ENCODE data around the gene UPK1A. TPM values are rescaled to one million over a fixed set of nuclear protein-coding genes. Genes with fewer than 3 reads are reported as not detected.

UPK1A gene
- total and polyA plus RNA-seq, 9 of the 15 experiments (the other 6 are each of a cell fraction or from before 2014, with no cell fraction given): 0.06 to 0.13 TPM; not detected in 7

DNA sequence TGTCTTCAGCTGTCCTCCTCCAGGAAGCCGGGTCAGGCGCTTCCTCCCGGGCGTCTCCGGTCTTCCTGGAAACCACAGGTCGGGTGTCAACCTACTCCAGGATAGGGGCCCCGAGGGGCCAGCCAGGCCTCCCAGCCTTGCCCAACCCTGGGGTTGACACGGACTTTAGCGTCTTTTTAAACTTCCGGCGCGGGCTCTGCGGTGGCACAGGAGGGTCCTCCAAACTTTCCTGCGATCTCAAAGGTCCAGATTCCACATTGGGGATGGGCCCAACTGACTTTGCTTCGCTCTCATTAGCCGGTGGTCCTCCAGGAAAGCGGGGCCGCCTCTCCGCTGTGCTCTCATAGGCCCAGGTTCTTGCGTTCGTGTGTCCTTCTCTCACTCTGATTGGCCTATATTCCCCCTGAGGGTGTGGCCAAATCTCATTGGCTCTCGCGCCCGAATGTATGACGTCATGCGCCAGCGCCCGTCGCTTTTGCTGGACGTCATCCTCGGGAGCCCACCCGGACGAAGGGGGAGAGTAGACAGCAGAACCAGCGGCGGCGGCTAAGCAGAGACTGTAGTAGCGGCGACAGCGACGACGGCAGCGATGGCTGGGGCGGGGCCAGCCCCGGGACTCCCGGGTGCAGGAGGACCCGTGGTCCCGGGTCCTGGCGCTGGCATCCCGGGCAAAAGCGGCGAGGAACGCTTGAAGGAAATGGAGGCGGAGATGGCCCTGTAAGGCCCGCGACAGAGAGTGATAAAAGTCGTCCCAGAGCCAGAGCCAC lies 37.6 kb upstream of the UPK1A start, which contains the start of gene RBM42 (continued):
- TF ChIP-seq, protein P1, sequence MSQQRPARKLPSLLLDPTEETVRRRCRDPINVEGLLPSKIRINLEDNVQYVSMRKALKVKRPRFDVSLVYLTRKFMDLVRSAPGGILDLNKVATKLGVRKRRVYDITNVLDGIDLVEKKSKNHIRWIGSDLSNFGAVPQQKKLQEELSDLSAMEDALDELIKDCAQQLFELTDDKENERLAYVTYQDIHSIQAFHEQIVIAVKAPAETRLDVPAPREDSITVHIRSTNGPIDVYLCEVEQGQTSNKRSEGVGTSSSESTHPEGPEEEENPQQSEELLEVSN (IDR thresholded peaks at IDR 0.05; ENCODE audit: borderline replicate concordance in 1 of 2, extremely low read depth in 1 of 2, insufficient read depth in 1 of 2, insufficient read length in 1 of 2, low read depth in 1 of 2, low read length in 1 of 2, poor library complexity in 1 of 2, severe bottlenecking in 1 of 2): peak in 1 of 2 experiments; percentile 15
- TF ChIP-seq ESRRA (IDR thresholded peaks at IDR 0.05; ENCODE audit: borderline replicate concordance, low read depth): peak; percentile 42; the same call in 1 of the 2 replicates
- TF ChIP-seq ZNF133 (CRISPR knock-in tag; IDR thresholded peaks at IDR 0.05): no peak
- peak; percentile 70 for TF ChIP-seq GABPB1 (CRISPR knock-in tag; IDR thresholded peaks at IDR 0.05)
- TF ChIP-seq SP1 (CRISPR knock-in tag; IDR thresholded peaks at IDR 0.05): peak; percentile 98
- TF ChIP-seq NR1H2 (CRISPR knock-in tag; IDR thresholded peaks at IDR 0.05): no peak
- 0 out of 2 replicates have a peak, but pooled peaks have one; percentile 54 for TF ChIP-seq RUNX1 (IDR thresholded peaks at IDR 0.05; ENCODE audit: low read depth)
- TF ChIP-seq, protein P2, sequence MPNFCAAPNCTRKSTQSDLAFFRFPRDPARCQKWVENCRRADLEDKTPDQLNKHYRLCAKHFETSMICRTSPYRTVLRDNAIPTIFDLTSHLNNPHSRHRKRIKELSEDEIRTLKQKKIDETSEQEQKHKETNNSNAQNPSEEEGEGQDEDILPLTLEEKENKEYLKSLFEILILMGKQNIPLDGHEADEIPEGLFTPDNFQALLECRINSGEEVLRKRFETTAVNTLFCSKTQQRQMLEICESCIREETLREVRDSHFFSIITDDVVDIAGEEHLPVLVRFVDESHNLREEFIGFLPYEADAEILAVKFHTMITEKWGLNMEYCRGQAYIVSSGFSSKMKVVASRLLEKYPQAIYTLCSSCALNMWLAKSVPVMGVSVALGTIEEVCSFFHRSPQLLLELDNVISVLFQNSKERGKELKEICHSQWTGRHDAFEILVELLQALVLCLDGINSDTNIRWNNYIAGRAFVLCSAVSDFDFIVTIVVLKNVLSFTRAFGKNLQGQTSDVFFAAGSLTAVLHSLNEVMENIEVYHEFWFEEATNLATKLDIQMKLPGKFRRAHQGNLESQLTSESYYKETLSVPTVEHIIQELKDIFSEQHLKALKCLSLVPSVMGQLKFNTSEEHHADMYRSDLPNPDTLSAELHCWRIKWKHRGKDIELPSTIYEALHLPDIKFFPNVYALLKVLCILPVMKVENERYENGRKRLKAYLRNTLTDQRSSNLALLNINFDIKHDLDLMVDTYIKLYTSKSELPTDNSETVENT (CRISPR knock-in tag; IDR thresholded peaks at IDR 0.05): peak; percentile 52; the same call in 1 of the 2 replicates
- peak; percentile 81 for TF ChIP-seq SUPT5H (IDR thresholded peaks at IDR 0.05)
- peak; percentile 100 for TF ChIP-seq MTA1 (IDR thresholded peaks at IDR 0.05; ENCODE audit: borderline replicate concordance)
- TF ChIP-seq, protein P3, sequence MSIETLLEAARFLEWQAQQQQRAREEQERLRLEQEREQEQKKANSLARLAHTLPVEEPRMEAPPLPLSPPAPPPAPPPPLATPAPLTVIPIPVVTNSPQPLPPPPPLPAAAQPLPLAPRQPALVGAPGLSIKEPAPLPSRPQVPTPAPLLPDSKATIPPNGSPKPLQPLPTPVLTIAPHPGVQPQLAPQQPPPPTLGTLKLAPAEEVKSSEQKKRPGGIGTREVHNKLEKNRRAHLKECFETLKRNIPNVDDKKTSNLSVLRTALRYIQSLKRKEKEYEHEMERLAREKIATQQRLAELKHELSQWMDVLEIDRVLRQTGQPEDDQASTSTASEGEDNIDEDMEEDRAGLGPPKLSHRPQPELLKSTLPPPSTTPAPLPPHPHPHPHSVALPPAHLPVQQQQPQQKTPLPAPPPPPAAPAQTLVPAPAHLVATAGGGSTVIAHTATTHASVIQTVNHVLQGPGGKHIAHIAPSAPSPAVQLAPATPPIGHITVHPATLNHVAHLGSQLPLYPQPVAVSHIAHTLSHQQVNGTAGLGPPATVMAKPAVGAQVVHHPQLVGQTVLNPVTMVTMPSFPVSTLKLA (conservative IDR thresholded peaks at IDR 0.05): peak; percentile 80 to 93
- TF ChIP-seq POLR3G (IDR thresholded peaks at IDR 0.05; ENCODE audit: extremely low read depth, insufficient read length, insufficient replicate concordance): no peak
- no peak for TF ChIP-seq MCM7 (IDR thresholded peaks at IDR 0.05)
- TF ChIP-seq, protein P4, sequence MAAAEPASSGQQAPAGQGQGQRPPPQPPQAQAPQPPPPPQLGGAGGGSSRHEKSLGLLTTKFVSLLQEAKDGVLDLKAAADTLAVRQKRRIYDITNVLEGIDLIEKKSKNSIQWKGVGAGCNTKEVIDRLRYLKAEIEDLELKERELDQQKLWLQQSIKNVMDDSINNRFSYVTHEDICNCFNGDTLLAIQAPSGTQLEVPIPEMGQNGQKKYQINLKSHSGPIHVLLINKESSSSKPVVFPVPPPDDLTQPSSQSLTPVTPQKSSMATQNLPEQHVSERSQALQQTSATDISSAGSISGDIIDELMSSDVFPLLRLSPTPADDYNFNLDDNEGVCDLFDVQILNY (CRISPR knock-in tag; IDR thresholded peaks at IDR 0.05): no peak
- no peak for TF ChIP-seq FIP1L1 (IDR thresholded peaks at IDR 0.05; ENCODE audit: low read depth, low read length, poor library complexity, severe bottlenecking)
- no peak for TF ChIP-seq COPS2 (conservative IDR thresholded peaks at IDR 0.05)
- peak; percentile 24; the same call in 1 of the 2 replicates for TF ChIP-seq NCOR1 (IDR thresholded peaks at IDR 0.05)
- TF ChIP-seq KAT8 (IDR thresholded peaks at IDR 0.05; ENCODE audit: low read depth): peak; percentile 74; the same call in 1 of the 2 replicates
- 0 out of 2 replicates have a peak, but pooled peaks have one; percentile 25 for TF ChIP-seq ZFPM2 (CRISPR knock-in tag; IDR thresholded peaks at IDR 0.05)
- TF ChIP-seq, protein P5, sequence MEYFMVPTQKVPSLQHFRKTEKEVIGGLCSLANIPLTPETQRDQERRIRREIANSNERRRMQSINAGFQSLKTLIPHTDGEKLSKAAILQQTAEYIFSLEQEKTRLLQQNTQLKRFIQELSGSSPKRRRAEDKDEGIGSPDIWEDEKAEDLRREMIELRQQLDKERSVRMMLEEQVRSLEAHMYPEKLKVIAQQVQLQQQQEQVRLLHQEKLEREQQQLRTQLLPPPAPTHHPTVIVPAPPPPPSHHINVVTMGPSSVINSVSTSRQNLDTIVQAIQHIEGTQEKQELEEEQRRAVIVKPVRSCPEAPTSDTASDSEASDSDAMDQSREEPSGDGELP (CRISPR knock-in tag; IDR thresholded peaks at IDR 0.05; ENCODE audit: borderline replicate concordance): peak; percentile 65; the same call in 1 of the 2 replicates
- no peak for TF ChIP-seq SAFB2 (IDR thresholded peaks at IDR 0.05; ENCODE audit: borderline replicate concordance, low read depth, low read length, severe bottlenecking)

Data from K562 (cell line).